Measurements from ENCODE around the gene PDZD8. TPM values are rescaled to one million over a fixed set of nuclear protein-coding genes. Genes with fewer than 3 reads are reported as not detected.

The PDZD8 gene, protein sequence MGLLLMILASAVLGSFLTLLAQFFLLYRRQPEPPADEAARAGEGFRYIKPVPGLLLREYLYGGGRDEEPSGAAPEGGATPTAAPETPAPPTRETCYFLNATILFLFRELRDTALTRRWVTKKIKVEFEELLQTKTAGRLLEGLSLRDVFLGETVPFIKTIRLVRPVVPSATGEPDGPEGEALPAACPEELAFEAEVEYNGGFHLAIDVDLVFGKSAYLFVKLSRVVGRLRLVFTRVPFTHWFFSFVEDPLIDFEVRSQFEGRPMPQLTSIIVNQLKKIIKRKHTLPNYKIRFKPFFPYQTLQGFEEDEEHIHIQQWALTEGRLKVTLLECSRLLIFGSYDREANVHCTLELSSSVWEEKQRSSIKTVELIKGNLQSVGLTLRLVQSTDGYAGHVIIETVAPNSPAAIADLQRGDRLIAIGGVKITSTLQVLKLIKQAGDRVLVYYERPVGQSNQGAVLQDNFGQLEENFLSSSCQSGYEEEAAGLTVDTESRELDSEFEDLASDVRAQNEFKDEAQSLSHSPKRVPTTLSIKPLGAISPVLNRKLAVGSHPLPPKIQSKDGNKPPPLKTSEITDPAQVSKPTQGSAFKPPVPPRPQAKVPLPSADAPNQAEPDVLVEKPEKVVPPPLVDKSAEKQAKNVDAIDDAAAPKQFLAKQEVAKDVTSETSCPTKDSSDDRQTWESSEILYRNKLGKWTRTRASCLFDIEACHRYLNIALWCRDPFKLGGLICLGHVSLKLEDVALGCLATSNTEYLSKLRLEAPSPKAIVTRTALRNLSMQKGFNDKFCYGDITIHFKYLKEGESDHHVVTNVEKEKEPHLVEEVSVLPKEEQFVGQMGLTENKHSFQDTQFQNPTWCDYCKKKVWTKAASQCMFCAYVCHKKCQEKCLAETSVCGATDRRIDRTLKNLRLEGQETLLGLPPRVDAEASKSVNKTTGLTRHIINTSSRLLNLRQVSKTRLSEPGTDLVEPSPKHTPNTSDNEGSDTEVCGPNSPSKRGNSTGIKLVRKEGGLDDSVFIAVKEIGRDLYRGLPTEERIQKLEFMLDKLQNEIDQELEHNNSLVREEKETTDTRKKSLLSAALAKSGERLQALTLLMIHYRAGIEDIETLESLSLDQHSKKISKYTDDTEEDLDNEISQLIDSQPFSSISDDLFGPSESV
- total RNA-seq (10 to 100 TPM; 13.9 to 15.0 TPM), polyA plus RNA-seq (1 to 10 TPM; 3.6 to 8.9 TPM)

DNA sequence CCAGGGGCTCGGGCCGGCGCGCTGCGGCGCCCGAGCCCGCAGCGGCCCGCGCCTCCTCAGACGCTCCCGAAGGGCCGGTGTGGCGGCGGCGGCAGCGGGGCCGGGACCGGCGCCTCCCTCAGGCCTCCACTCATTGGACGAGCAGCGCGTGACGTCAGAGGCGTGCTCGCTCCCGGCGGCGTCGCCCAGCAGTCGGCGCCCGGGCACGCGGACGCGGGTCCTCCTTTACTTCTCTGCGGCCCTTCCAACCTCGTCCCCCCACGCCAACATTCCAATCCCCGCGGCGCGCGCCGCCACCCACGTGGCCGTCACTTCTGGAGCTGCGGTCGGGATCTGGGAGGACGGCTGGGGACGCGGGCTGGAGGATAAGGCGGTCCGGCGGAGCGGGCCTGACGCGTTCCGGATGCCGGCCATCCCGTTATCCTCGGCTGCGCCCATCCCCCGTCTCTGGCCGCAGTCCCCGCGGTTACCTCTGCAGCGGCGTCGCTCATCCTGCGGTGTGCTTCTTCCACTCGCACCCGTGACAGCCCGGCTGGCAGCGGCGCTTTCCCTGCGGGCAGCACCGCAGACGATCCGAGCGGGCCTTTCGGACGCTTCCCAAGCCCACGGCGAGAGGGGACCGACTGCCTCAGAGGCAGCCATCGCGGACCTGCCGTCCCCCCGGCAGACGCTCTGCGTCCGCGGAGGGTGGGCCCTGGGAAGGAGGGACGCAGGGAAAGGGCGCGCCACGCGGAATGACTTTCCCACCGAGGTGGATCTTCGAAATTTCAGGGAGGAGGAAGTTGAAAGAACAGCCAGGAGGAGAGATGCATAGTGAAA lies at the start of gene PDZD8:
TSS of gene PDZD8 (minus strand) at position 81 of the 819 bp plus-strand sequence. CDS start 213 bp downstream, outside the sequence.
- peaks cover 29% of the 10 kb centered on the region for H3K4me1 ChIP-seq (ENCODE audit: insufficient read depth, low read length)
- CTCF ChIA-PET (ENCODE audit: partially characterized antibody): no interaction called here
- H3K9me3 Mint-ChIP-seq: no peaks in the 10 kb centered on the region
- H3K9me3 ChIP-seq (ENCODE audit: control insufficient read depth in 1 of 2, low read length in 2 of 2): no peaks in the 10 kb centered on the region
- intact Hi-C loops (cut with micrococcal nuclease): loop anchor here (1.0 to 10.0 kb wide), 5 partner anchors 158 to 1379 kb away; partner anchors contain the start of genes CACUL1, FAM204A and RAB11FIP2
- H3K4me1 Mint-ChIP-seq: peaks cover 19 to 44% (median 33%) of the 10 kb centered on the region in 4 donors
- H3K36me3 ChIP-seq (ENCODE audit: insufficient read depth, low read length): no peaks in the 10 kb centered on the region
- H3K27ac ChIP-seq (ENCODE audit: low read depth, low read length): peak within 1 kb of the TSS; percentile 61
- peaks cover 0 to 12% of the 10 kb centered on the region in 2 donors for H3K36me3 Mint-ChIP-seq
- H3K27ac Mint-ChIP-seq: peak within 1 kb of the TSS; percentile 92 to 98 (median 94)
- peaks cover 6 to 19% of the 10 kb centered on the region in 2 donors for H3K27me3 Mint-ChIP-seq
- POLR2A ChIA-PET (ENCODE audit: partially characterized antibody): interaction anchor here (0.6 kb wide), 1 partner anchor 10 kb away, joined by 3 read pairs; no protein-coding TSS in a partner anchor
- H3K4me3 Mint-ChIP-seq: peak within 1 kb of the TSS; percentile 95 to 97 (median 96)
- H3K4me3 ChIP-seq (ENCODE audit: low read length in 2 of 2): peak within 1 kb of the TSS; percentile 64 to 98
- DNase-seq: peak; percentile 86 to 90 (median 88)
- H3K27me3 ChIP-seq (ENCODE audit: insufficient read depth, low read length): peaks cover 3% of the 10 kb centered on the region

DNA sequence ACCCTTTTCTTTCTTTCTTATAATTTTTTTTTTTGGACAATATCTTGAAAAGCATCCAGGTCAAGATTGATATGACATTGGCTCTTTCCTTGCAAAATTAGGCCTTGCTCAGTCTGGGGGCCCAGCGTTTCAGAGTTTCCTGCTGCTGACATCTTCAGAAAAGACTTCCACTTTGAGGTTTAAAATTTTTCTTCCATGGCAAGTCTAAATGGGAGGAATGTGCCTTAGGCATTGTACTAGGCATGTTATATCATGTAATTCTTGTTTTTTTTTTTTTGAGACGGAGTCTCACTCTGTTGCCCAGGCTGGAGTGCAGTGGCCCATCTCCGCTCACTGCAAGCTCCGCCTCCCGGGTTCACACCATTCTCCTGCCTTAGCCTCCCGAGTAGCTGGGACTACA lies 48.9 kb upstream of the PDZD8 start:
- DNase-seq: no peak
- POLR2A ChIA-PET (ENCODE audit: partially characterized antibody): no interaction called here
- no peak overlapping the region for H3K4me3 Mint-ChIP-seq
- intact Hi-C loops (cut with micrococcal nuclease): no loop called here
- no peak overlapping the region for H3K27ac Mint-ChIP-seq
- H3K36me3 ChIP-seq (ENCODE audit: insufficient read depth, low read length): no peaks in the 10 kb centered on the region
- H3K36me3 Mint-ChIP-seq: peaks cover 0 to 4% of the 10 kb centered on the region in 2 donors
- H3K9me3 Mint-ChIP-seq: peaks cover 0 to 9% (median 5%) of the 10 kb centered on the region in 8 donors
- no peak overlapping the region for H3K4me3 ChIP-seq (ENCODE audit: low read length in 2 of 2)
- no peak overlapping the region for H3K27ac ChIP-seq (ENCODE audit: low read depth, low read length)
- H3K4me1 ChIP-seq (ENCODE audit: insufficient read depth, low read length): no peaks in the 10 kb centered on the region
- CTCF ChIA-PET (ENCODE audit: partially characterized antibody): no interaction called here
- H3K9me3 ChIP-seq (ENCODE audit: control insufficient read depth in 1 of 2, low read length in 2 of 2): no peaks in the 10 kb centered on the region
- no peaks in the 10 kb centered on the region for H3K4me1 Mint-ChIP-seq
- H3K27me3 Mint-ChIP-seq: peaks cover 0 to 2% of the 10 kb centered on the region in 2 donors
- no peaks in the 10 kb centered on the region for H3K27me3 ChIP-seq (ENCODE audit: insufficient read depth, low read length)

DNA sequence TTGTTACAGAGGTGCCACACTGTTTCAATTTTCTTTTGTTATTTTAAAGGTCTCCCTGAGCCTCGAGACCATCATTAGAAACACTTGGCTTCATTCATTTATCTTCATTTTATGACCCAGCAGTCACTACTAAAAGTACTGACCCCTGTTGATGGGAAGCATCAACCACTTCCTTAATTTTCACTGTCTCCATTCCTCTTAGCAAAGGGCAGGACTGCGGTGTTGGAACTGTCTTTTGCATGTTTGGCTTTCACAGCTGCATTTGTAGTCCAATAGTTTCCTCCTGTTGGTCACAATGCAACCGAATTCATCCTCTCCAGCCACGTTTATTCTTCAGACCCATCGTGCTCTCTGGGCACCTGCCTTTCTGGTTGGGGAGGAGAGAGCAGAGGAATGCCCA lies 46.7 kb upstream of the PDZD8 start:
- H3K36me3 ChIP-seq (ENCODE audit: insufficient read depth, low read length): no peaks in the 10 kb centered on the region
- no peaks in the 10 kb centered on the region for H3K27me3 ChIP-seq (ENCODE audit: insufficient read depth, low read length)
- CTCF ChIA-PET (ENCODE audit: partially characterized antibody): no interaction called here
- Mint-ChIP-seq H3K27ac (no peak overlapping the region), H3K9me3 (peaks cover 0 to 9% (median 5%) of the 10 kb centered on the region in 8 donors), H3K36me3 (peaks cover 0 to 4% of the 10 kb centered on the region in 2 donors), H3K4me3 (no peak overlapping the region), H3K4me1 (no peaks in the 10 kb centered on the region), H3K27me3 (peaks cover 0 to 2% of the 10 kb centered on the region in 2 donors)
- DNase-seq: no peak
- H3K27ac ChIP-seq (ENCODE audit: low read depth, low read length): no peak overlapping the region
- intact Hi-C loops (cut with micrococcal nuclease): no loop called here
- POLR2A ChIA-PET (ENCODE audit: partially characterized antibody): no interaction called here
- H3K4me3 ChIP-seq (ENCODE audit: low read length in 2 of 2): no peak overlapping the region
- H3K4me1 ChIP-seq (ENCODE audit: insufficient read depth, low read length): no peaks in the 10 kb centered on the region
- H3K9me3 ChIP-seq (ENCODE audit: control insufficient read depth in 1 of 2, low read length in 2 of 2): no peaks in the 10 kb centered on the region

DNA sequence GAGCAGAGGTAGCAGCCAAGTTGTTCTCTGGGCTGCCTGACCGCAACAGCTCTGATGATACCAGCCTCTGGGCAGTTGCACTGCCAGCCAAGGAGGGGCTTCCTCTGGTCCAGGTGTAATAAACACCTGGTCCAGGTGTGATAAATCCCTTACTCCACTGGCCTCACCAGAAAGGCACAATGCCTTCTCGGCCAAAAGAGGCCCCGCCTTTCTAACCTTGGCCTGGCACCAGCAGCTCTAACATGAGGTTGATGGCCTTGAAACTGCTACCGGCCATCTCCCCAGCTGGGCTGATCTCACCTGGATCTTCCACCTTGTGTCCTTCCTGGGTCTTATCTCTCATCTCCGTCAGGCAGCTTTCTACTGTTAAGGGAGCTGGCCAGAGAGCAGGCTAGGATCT lies 45.5 kb upstream of the PDZD8 start:
- Mint-ChIP-seq H3K4me3 (no peak overlapping the region), H3K27ac (no peak overlapping the region), H3K27me3 (peaks cover 0 to 2% of the 10 kb centered on the region in 2 donors), H3K4me1 (no peaks in the 10 kb centered on the region), H3K9me3 (peaks cover 0 to 9% (median 5%) of the 10 kb centered on the region in 8 donors), H3K36me3 (peaks cover 0 to 4% of the 10 kb centered on the region in 2 donors)
- Histone ChIP-seq H3K27ac (ENCODE audit: low read depth, low read length) (no peak overlapping the region), H3K4me1 (ENCODE audit: insufficient read depth, low read length) (no peaks in the 10 kb centered on the region), H3K4me3 (ENCODE audit: low read length in 2 of 2) (no peak overlapping the region), H3K27me3 (ENCODE audit: insufficient read depth, low read length) (no peaks in the 10 kb centered on the region), H3K36me3 (ENCODE audit: insufficient read depth, low read length) (no peaks in the 10 kb centered on the region), H3K9me3 (ENCODE audit: control insufficient read depth in 1 of 2, low read length in 2 of 2) (no peaks in the 10 kb centered on the region)
- intact Hi-C loops (cut with micrococcal nuclease): no loop called here
- DNase-seq: no peak
- CTCF ChIA-PET (ENCODE audit: partially characterized antibody): no interaction called here
- POLR2A ChIA-PET (ENCODE audit: partially characterized antibody): no interaction called here

DNA sequence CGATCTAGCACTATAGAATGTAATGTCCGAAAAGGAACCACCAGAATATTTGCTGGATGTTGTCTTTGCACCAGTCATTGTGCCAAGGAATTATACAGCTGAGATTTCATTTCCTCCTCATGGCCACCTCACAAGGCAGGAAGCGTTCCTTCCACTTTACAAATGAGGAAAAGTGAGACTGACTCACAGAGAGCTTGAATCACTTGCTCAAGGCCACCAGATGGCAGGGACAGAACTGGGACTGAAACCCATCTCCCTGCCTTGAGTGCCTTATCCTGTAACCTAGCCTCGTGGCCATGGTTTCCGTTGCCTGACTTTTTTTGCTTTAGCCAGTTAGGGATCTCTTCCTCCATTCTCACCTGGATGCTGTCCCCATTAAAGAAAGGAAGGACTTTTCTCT lies 44.7 kb upstream of the PDZD8 start:
- H3K27me3 Mint-ChIP-seq: peaks cover 0 to 2% of the 10 kb centered on the region in 2 donors
- Histone ChIP-seq H3K27ac (ENCODE audit: low read depth, low read length) (no peak overlapping the region), H3K4me3 (ENCODE audit: low read length in 2 of 2) (no peak overlapping the region), H3K27me3 (ENCODE audit: insufficient read depth, low read length) (no peaks in the 10 kb centered on the region), H3K36me3 (ENCODE audit: insufficient read depth, low read length) (no peaks in the 10 kb centered on the region), H3K9me3 (ENCODE audit: control insufficient read depth in 1 of 2, low read length in 2 of 2) (no peaks in the 10 kb centered on the region), H3K4me1 (ENCODE audit: insufficient read depth, low read length) (no peaks in the 10 kb centered on the region)
- intact Hi-C loops (cut with micrococcal nuclease): no loop called here
- no peak overlapping the region for H3K4me3 Mint-ChIP-seq
- CTCF ChIA-PET (ENCODE audit: partially characterized antibody): no interaction called here
- H3K27ac Mint-ChIP-seq: no peak overlapping the region
- peaks cover 0 to 4% of the 10 kb centered on the region in 2 donors for H3K36me3 Mint-ChIP-seq
- no peaks in the 10 kb centered on the region for H3K4me1 Mint-ChIP-seq
- DNase-seq: no peak
- POLR2A ChIA-PET (ENCODE audit: partially characterized antibody): no interaction called here
- H3K9me3 Mint-ChIP-seq: peaks cover 0 to 9% (median 5%) of the 10 kb centered on the region in 8 donors

DNA sequence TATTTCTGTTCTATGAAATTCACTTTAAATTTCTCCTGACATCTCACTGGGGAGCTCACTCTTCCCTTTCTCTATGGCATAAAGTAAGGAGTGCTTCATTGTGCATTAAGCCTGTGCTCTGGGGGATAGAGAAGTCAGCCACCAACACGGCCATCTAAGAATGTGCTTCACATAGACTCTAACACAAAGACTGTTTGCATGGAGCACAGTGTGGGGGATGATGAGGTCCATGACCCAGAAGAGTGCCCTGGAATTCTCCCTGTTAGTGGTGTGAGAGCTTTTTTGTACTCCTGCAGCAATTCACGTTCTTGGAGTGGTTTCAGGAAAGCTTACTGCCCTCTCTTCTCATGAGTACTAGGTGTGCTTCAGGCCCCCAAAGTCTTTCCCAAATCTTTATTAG lies 43.9 kb upstream of the PDZD8 start:
- no peaks in the 10 kb centered on the region for H3K27me3 ChIP-seq (ENCODE audit: insufficient read depth, low read length)
- peaks cover 0 to 4% of the 10 kb centered on the region in 2 donors for H3K36me3 Mint-ChIP-seq
- H3K4me3 Mint-ChIP-seq: no peak overlapping the region
- H3K27ac Mint-ChIP-seq: no peak overlapping the region
- H3K4me1 Mint-ChIP-seq: no peaks in the 10 kb centered on the region
- no peaks in the 10 kb centered on the region for H3K36me3 ChIP-seq (ENCODE audit: insufficient read depth, low read length)
- no peak overlapping the region for H3K27ac ChIP-seq (ENCODE audit: low read depth, low read length)
- CTCF ChIA-PET (ENCODE audit: partially characterized antibody): no interaction called here
- no peak for DNase-seq
- intact Hi-C loops (cut with micrococcal nuclease): no loop called here
- no peaks in the 10 kb centered on the region for H3K9me3 ChIP-seq (ENCODE audit: control insufficient read depth in 1 of 2, low read length in 2 of 2)
- H3K4me3 ChIP-seq (ENCODE audit: low read length in 2 of 2): no peak overlapping the region
- POLR2A ChIA-PET (ENCODE audit: partially characterized antibody): no interaction called here
- peaks cover 0 to 9% (median 5%) of the 10 kb centered on the region in 8 donors for H3K9me3 Mint-ChIP-seq
- H3K4me1 ChIP-seq (ENCODE audit: insufficient read depth, low read length): no peaks in the 10 kb centered on the region
- peaks cover 0 to 2% of the 10 kb centered on the region in 2 donors for H3K27me3 Mint-ChIP-seq

Data from CD4-positive, alpha-beta memory T cell (primary cell).